ENCODE data around the gene SIRPA. TPM values are rescaled to one million over a fixed set of nuclear protein-coding genes. Genes with fewer than 3 reads are reported as not detected.

Gene SIRPA
- total RNA-seq, 1 donor from 2014 or later = 8.9 TPM

DNA sequence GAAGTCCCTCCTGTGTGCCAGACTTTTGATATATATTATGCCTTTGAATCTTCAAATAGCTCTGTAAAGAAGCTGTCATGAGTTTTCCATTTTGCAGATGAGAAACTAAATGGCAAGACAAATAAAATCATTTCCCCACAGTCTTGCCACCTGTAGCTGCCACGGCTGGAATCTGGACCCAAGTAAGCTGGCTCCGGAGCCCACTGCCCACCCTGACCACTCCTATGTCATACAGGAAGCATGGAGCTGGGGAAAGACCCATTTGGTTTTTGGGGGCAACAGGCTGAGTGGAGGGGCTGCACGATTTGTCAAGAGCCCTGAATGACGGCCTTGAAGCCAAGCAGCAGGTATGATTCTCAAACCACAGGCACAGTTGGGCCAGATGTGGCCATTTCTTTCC is 10.0 kb upstream of the SIRPA start:
- Histone ChIP-seq H3K27ac (ENCODE audit: low read depth, low read length) (no peak overlapping the region), H3K27me3 (ENCODE audit: control insufficient read depth in 3 of 3, insufficient read depth in 3 of 3, low read length in 3 of 3) (peaks cover 0 to 4% (median 3%) of the 10 kb centered on the region in 3 donors), H3K9me3 (ENCODE audit: control insufficient read depth in 3 of 3, low read length in 3 of 3) (no peaks in the 10 kb centered on the region), H3K36me3 (ENCODE audit: control insufficient read depth in 3 of 3, insufficient read depth in 3 of 3, low read length in 3 of 3) (no peaks in the 10 kb centered on the region), H3K4me1 (ENCODE audit: control insufficient read depth in 3 of 3, insufficient read depth in 3 of 3, low read length in 3 of 3) (peaks cover 29 to 46% (median 32%) of the 10 kb centered on the region in 3 donors), H3K9ac (ENCODE audit: low read depth in 1 of 3, low read length in 3 of 3) (no peak overlapping the region), H3K4me3 (ENCODE audit: low read length in 3 of 3) (no peak overlapping the region)

DNA sequence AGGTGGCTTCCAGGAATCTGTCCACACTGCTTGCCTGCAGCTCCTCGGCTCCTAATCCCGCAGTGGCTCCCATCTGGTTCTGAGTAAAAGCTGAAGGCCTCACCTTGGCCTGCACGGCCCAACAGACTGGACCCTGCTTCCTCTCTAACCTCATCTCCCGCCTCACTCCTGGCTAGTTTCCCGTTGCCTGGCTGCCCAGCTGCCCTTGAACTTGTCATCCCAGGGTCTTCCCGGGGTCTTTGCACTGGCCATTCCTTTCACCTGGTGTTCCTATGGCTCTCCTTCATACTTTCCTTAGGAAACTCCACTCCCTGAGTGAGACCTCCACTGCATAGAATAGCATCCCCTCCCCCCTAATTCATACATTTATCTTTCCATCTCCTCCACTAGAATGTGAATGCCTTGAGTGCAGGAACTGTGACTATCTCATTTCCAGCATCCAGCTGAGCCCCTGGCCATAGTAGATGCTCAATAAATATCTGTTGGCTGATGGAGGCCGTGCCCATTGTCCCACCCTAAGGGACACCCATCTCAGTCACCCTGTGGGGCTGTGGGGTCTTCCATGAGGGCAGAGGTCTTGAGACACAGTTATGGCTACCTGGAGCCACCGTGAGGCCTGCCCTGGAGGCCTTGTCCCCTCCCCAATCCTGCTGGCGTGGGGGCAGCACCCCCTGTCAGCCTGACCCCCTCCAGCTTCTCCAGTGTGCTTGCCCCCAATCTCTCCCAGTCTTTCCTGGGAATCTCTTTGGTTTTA is 9.1 kb upstream of the SIRPA start:
- no peaks in the 10 kb centered on the region for H3K9me3 ChIP-seq (ENCODE audit: control insufficient read depth in 3 of 3, low read length in 3 of 3)
- H3K27ac ChIP-seq (ENCODE audit: low read depth, low read length) = no peak overlapping the region
- no peak overlapping the region for H3K4me3 ChIP-seq (ENCODE audit: low read length in 3 of 3)
- H3K9ac ChIP-seq (ENCODE audit: low read depth in 1 of 3, low read length in 3 of 3) = no peak overlapping the region
- peaks cover 22 to 44% (median 24%) of the 10 kb centered on the region in 3 donors for H3K4me1 ChIP-seq (ENCODE audit: control insufficient read depth in 3 of 3, insufficient read depth in 3 of 3, low read length in 3 of 3)
- H3K36me3 ChIP-seq (ENCODE audit: control insufficient read depth in 3 of 3, insufficient read depth in 3 of 3, low read length in 3 of 3) = no peaks in the 10 kb centered on the region
- H3K27me3 ChIP-seq (ENCODE audit: control insufficient read depth in 3 of 3, insufficient read depth in 3 of 3, low read length in 3 of 3) = peaks cover 0 to 4% (median 3%) of the 10 kb centered on the region in 3 donors

DNA sequence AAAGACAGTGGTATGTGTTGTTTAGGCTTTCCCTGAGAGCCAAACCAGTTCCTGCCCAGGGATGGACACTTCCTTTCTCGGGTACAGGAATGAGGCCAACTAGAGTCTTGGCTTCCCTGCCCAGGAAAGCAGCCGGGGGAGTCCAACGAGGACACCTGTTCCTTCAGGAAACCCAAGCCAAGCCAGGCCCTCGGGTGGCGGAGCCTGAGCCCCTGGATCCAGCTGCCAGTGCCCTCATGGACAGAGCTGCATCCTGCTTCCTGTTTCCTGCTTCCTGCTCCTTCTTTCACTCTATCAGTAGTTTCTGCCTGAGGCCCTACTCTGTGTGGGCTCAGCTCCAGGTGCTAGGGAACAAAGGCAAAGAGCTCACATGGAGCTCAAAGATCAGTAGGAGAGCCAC is 7.9 kb upstream of the SIRPA start:
- Histone ChIP-seq H3K27me3 (ENCODE audit: control insufficient read depth in 3 of 3, insufficient read depth in 3 of 3, low read length in 3 of 3) (peaks cover 0 to 4% (median 3%) of the 10 kb centered on the region in 3 donors), H3K36me3 (ENCODE audit: control insufficient read depth in 3 of 3, insufficient read depth in 3 of 3, low read length in 3 of 3) (no peaks in the 10 kb centered on the region), H3K4me1 (ENCODE audit: control insufficient read depth in 3 of 3, insufficient read depth in 3 of 3, low read length in 3 of 3) (peaks cover 13 to 33% (median 15%) of the 10 kb centered on the region in 3 donors), H3K27ac (ENCODE audit: low read depth, low read length) (no peak overlapping the region), H3K4me3 (ENCODE audit: low read length in 3 of 3) (no peak overlapping the region), H3K9ac (ENCODE audit: low read depth in 1 of 3, low read length in 3 of 3) (peak overlapping the region in 2 of 3 donors; percentile 20 to 25), H3K9me3 (ENCODE audit: control insufficient read depth in 3 of 3, low read length in 3 of 3) (no peaks in the 10 kb centered on the region)

DNA sequence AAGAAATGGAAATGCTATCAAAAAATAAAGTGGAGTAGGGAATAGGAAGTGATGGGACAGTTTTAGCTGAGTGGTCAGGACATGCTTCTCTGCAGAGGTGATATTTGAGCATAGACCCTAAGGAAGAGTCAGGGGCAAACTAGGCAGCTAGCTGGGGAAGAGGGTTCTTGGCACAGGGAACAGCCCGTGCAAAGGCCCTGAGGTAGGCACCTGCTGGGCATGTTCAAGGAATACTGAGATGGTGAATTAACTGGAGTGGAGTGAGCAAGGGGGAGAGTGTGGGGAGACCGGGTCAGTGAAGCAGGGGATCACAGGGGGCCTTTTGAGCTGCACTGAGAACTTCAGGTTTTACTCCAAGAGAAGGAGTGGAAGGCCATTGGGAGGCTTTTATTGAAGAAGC is 7.5 kb upstream of the SIRPA start:
- Histone ChIP-seq H3K4me3 (ENCODE audit: low read length in 3 of 3) (no peak overlapping the region), H3K9ac (ENCODE audit: low read depth in 1 of 3, low read length in 3 of 3) (no peak overlapping the region), H3K36me3 (ENCODE audit: control insufficient read depth in 3 of 3, insufficient read depth in 3 of 3, low read length in 3 of 3) (no peaks in the 10 kb centered on the region), H3K27ac (ENCODE audit: low read depth, low read length) (no peak overlapping the region), H3K4me1 (ENCODE audit: control insufficient read depth in 3 of 3, insufficient read depth in 3 of 3, low read length in 3 of 3) (peaks cover 13 to 34% (median 15%) of the 10 kb centered on the region in 3 donors), H3K27me3 (ENCODE audit: control insufficient read depth in 3 of 3, insufficient read depth in 3 of 3, low read length in 3 of 3) (peaks cover 0 to 4% (median 3%) of the 10 kb centered on the region in 3 donors), H3K9me3 (ENCODE audit: control insufficient read depth in 3 of 3, low read length in 3 of 3) (no peaks in the 10 kb centered on the region)

DNA sequence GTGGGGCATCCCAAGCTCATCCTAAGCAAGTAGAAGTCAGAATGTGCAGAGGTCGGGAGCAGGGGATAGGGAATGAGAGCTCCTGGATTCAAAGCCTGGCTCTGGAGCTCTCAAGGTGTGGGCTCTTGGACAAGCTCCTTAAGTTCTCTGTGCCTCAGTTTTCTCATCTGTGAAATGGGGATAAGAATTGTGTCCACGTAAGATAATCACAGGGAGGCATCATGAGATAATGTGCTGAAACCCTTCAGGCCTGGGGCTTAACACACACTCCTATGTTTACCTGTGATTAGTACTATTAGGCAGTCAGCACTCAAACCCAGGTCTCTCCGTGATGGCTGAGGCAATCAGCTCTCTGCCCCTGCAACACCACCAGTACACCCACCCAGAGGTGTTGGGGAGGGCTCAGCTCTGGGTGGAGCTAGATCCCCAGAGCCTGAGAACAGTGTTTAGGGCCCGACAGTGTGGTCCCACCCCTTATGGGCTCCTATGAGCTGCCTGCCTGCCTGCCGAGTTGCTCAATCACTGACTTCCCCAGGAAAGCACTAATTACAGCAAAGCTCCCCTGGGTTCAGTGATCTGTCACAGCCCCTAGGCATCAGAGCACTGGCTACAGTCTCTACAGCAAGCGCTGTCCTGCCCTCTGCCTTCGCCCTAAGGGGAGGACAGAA is 6.3 kb upstream of the SIRPA start:
- H3K9ac ChIP-seq (ENCODE audit: low read depth in 1 of 3, low read length in 3 of 3) = peak overlapping the region in 1 of 3 donors; percentile 38

DNA sequence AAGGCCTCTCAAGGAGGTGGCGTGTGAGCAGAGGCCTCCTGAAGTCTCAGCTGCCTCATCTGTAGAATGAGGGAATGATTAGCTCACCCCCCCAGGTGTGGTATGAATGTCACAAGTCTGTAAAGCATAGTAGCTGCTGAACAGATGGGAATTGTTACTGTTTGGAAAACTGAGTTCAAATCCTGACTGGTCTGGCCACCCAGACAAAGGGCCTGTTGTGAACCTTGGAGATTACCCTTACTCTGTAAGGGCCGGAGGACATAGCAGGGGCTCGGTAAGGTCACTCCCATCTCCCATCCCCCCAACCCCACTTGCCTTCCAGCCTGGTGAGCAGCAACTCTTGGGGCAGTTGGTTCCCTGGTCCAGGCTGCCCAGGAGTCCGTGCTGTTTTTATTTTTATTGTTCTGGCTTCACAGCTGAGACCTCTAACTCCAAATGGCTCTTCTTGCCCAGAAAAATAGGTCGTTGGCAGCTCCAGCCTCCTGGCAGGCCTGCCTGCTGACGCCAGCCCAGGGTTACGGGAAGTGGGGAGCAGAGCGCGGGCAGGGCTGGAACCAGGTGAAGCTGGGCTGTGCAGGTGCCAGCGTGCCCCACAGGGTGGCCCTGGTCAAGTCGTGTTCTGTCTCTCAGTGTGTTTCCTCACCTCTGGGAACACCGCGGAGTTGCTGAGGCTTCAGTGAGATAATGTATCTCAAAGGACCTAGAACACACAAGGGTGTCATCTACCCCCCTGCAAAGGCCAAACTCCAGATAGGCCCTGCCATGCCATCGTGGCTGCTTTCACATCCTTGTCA is 4.5 kb upstream of the SIRPA start:
- peaks cover 19 to 42% (median 20%) of the 10 kb centered on the region in 3 donors for H3K4me1 ChIP-seq (ENCODE audit: control insufficient read depth in 3 of 3, insufficient read depth in 3 of 3, low read length in 3 of 3)
- H3K36me3 ChIP-seq (ENCODE audit: control insufficient read depth in 3 of 3, insufficient read depth in 3 of 3, low read length in 3 of 3) = no peaks in the 10 kb centered on the region
- H3K9ac ChIP-seq (ENCODE audit: low read depth in 1 of 3, low read length in 3 of 3) = peak overlapping the region in 1 of 3 donors; percentile 9
- H3K9me3 ChIP-seq (ENCODE audit: control insufficient read depth in 3 of 3, low read length in 3 of 3) = no peaks in the 10 kb centered on the region
- H3K4me3 ChIP-seq (ENCODE audit: low read length in 3 of 3) = no peak overlapping the region
- H3K27me3 ChIP-seq (ENCODE audit: control insufficient read depth in 3 of 3, insufficient read depth in 3 of 3, low read length in 3 of 3) = no peaks in the 10 kb centered on the region
- H3K27ac ChIP-seq (ENCODE audit: low read depth, low read length) = no peak overlapping the region

More for the DNA sequence above, 6.3 kb upstream of the SIRPA start:
- no peak overlapping the region for H3K4me3 ChIP-seq (ENCODE audit: low read length in 3 of 3)
- H3K27me3 ChIP-seq (ENCODE audit: control insufficient read depth in 3 of 3, insufficient read depth in 3 of 3, low read length in 3 of 3) = peaks cover 0 to 3% (median 2%) of the 10 kb centered on the region in 3 donors
- H3K36me3 ChIP-seq (ENCODE audit: control insufficient read depth in 3 of 3, insufficient read depth in 3 of 3, low read length in 3 of 3) = no peaks in the 10 kb centered on the region
- peaks cover 16 to 38% (median 17%) of the 10 kb centered on the region in 3 donors for H3K4me1 ChIP-seq (ENCODE audit: control insufficient read depth in 3 of 3, insufficient read depth in 3 of 3, low read length in 3 of 3)
- no peak overlapping the region for H3K27ac ChIP-seq (ENCODE audit: low read depth, low read length)
- H3K9me3 ChIP-seq (ENCODE audit: control insufficient read depth in 3 of 3, low read length in 3 of 3) = no peaks in the 10 kb centered on the region

DNA sequence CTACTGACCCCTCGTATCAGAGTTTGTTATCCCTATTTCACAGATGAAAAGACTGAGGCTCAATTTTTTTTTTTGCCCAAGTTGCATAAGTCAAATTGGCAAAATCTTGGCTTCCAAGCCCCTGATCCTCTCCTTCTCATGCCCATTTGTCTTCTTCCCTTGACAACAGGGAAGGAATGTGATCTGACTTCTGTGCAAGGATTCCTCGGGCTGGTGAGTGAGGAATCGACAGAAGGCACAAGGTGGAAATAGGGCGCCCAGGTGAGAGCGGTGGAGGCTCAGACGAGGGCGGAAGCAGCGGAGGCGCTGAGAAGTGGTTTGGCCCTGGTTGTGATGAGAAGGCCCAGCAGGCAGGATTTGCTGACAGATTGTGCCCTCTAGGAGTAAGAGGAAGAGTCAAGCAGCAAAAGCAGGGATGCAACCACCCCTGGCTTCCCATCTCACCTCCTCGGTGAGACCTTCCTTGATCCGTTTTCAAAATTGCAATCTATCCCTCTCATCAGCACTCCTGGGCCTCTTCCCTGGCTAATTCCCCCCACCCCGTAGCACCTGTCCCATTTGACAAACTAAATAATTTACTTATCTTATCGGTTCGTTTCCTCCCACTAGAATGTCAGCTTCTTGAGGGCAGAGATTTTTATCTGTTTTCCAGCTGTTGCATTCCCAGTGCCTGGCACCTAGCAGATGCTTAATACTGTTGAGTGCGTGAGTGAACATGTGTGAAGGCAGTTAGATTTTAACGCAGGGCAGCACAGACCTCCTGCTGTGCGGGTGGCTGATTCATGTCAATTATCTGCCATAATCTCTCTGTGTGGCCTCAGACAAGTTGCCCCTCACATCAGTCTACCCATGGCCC is 3.7 kb upstream of the SIRPA start:
- H3K36me3 ChIP-seq (ENCODE audit: control insufficient read depth in 3 of 3, insufficient read depth in 3 of 3, low read length in 3 of 3) = no peaks in the 10 kb centered on the region
- no peak overlapping the region for H3K27ac ChIP-seq (ENCODE audit: low read depth, low read length)
- H3K9ac ChIP-seq (ENCODE audit: low read depth in 1 of 3, low read length in 3 of 3) = peak overlapping the region in 1 of 3 donors; percentile 33
- H3K9me3 ChIP-seq (ENCODE audit: control insufficient read depth in 3 of 3, low read length in 3 of 3) = no peaks in the 10 kb centered on the region
- H3K4me3 ChIP-seq (ENCODE audit: low read length in 3 of 3) = no peak overlapping the region
- peaks cover 22 to 47% (median 24%) of the 10 kb centered on the region in 3 donors for H3K4me1 ChIP-seq (ENCODE audit: control insufficient read depth in 3 of 3, insufficient read depth in 3 of 3, low read length in 3 of 3)
- no peaks in the 10 kb centered on the region for H3K27me3 ChIP-seq (ENCODE audit: control insufficient read depth in 3 of 3, insufficient read depth in 3 of 3, low read length in 3 of 3)

DNA sequence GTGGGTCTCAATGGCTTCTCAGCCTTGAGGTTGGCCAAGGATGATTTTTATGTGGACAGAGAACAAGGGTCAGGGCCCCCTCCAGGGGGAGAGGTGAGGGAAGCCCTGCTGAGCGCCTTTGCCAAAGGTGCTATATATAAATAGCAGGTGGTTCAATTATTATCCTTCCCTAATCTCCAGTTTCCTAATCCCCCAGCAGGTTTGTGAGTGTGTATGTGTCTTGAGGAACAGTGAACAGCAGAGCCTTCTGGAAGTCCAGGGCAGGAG is 3.2 kb upstream of the SIRPA start:
- Histone ChIP-seq H3K27ac (ENCODE audit: low read depth, low read length) (no peak overlapping the region), H3K36me3 (ENCODE audit: control insufficient read depth in 3 of 3, insufficient read depth in 3 of 3, low read length in 3 of 3) (no peaks in the 10 kb centered on the region), H3K27me3 (ENCODE audit: control insufficient read depth in 3 of 3, insufficient read depth in 3 of 3, low read length in 3 of 3) (no peaks in the 10 kb centered on the region), H3K4me1 (ENCODE audit: control insufficient read depth in 3 of 3, insufficient read depth in 3 of 3, low read length in 3 of 3) (peaks cover 17 to 46% (median 22%) of the 10 kb centered on the region in 3 donors), H3K9me3 (ENCODE audit: control insufficient read depth in 3 of 3, low read length in 3 of 3) (no peaks in the 10 kb centered on the region), H3K9ac (ENCODE audit: low read depth in 1 of 3, low read length in 3 of 3) (peak overlapping the region in 1 of 3 donors; percentile 33), H3K4me3 (ENCODE audit: low read length in 3 of 3) (no peak overlapping the region)

DNA sequence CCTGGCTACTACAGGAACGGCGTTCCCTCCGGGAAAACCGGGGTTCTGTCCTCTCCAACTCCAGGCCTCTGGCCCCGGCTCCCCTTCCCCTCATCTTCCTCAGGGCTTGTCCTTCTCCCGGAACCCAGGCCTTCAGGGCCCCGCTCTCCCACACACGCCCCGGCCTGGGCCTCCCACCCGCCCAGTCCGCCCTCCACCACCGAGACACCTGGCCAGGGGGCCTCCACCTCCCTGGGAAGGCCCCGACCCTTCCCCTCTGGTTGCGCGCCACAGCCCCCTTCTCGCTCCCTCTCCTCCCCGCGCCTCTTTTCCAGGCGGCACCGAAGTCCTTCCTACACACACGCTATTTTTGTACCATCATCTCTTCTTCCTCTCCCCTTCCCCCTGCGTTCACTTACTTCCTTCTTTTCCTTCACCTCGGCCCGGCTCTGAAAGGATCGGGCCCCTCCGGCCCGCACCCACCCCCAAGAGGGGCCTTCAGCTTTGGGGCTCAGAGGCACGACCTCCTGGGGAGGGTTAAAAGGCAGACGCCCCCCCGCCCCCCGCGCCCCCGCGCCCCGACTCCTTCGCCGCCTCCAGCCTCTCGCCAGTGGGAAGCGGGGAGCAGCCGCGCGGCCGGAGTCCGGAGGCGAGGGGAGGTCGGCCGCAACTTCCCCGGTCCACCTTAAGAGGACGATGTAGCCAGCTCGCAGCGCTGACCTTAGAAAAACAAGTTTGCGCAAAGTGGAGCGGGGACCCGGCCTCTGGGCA is 1.3 kb upstream of the SIRPA start:
- Histone ChIP-seq H3K27me3 (ENCODE audit: control insufficient read depth in 3 of 3, insufficient read depth in 3 of 3, low read length in 3 of 3) (no peaks in the 10 kb centered on the region), H3K27ac (ENCODE audit: low read depth, low read length) (peak overlapping the region; percentile 40), H3K9me3 (ENCODE audit: control insufficient read depth in 3 of 3, low read length in 3 of 3) (no peaks in the 10 kb centered on the region), H3K4me1 (ENCODE audit: control insufficient read depth in 3 of 3, insufficient read depth in 3 of 3, low read length in 3 of 3) (peaks cover 20 to 46% (median 20%) of the 10 kb centered on the region in 3 donors), H3K4me3 (ENCODE audit: low read length in 3 of 3) (peak overlapping the region; percentile 51 to 69 (median 68)), H3K9ac (ENCODE audit: low read depth in 1 of 3, low read length in 3 of 3) (peak overlapping the region in 2 of 3 donors; percentile 72 to 77), H3K36me3 (ENCODE audit: control insufficient read depth in 3 of 3, insufficient read depth in 3 of 3, low read length in 3 of 3) (no peaks in the 10 kb centered on the region)
